ENCODE data around the gene PIP4K2B.
A peak's percentile ranks its signal among the peaks of the same experiment; 100 is the strongest.
"Not testable (repeated sequence)": the region's sequence is repeated elsewhere in the genome, so short reads cannot be mapped to it uniquely, and the experiment has no call there.

PIP4K2B gene

DNA sequence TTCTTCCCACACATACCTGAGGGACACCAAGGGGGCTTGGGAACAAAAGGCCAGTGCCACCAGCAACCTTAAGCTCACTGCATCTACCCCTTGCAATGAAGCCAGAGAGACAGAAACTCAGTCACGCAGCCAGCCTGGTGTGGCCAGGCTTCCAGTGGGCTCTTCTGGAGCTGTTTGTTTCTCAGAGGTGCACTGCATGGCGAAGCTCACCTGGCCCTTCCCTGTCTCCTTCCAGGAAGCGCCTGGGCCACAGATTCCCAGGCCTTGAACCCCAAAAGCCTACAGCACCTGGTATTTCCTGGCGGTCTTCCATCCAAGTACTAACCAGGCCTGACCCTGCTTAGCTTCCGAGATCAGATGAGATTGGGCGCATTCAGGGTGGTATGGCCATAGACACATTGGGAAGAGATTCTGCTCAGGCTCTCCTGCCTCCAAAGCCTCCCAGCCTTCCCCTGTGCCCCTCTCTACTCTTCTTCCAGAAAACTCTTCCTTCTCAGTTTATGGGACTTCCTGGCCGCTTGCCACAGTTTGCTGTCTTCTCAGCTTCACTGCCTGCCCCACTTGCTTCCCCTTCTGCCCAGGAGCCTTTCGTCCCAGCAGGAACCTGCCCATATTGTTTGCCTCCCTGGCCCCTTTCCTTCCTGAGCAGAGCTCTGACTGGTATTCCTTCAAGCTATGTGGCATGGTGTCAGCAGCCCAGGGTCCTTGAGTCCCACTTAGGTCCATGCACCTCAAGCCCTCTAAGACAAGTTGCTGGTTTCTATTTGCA is 67.6 kb downstream of the PIP4K2B start:
- no peak for DNase-seq (ENCODE audit: low spot score)
- TF ChIP-seq, protein P1, sequence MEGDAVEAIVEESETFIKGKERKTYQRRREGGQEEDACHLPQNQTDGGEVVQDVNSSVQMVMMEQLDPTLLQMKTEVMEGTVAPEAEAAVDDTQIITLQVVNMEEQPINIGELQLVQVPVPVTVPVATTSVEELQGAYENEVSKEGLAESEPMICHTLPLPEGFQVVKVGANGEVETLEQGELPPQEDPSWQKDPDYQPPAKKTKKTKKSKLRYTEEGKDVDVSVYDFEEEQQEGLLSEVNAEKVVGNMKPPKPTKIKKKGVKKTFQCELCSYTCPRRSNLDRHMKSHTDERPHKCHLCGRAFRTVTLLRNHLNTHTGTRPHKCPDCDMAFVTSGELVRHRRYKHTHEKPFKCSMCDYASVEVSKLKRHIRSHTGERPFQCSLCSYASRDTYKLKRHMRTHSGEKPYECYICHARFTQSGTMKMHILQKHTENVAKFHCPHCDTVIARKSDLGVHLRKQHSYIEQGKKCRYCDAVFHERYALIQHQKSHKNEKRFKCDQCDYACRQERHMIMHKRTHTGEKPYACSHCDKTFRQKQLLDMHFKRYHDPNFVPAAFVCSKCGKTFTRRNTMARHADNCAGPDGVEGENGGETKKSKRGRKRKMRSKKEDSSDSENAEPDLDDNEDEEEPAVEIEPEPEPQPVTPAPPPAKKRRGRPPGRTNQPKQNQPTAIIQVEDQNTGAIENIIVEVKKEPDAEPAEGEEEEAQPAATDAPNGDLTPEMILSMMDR (IDR thresholded peaks at IDR 0.05; ENCODE audit: extremely low read depth, missing control alignments) = no peak

DNA sequence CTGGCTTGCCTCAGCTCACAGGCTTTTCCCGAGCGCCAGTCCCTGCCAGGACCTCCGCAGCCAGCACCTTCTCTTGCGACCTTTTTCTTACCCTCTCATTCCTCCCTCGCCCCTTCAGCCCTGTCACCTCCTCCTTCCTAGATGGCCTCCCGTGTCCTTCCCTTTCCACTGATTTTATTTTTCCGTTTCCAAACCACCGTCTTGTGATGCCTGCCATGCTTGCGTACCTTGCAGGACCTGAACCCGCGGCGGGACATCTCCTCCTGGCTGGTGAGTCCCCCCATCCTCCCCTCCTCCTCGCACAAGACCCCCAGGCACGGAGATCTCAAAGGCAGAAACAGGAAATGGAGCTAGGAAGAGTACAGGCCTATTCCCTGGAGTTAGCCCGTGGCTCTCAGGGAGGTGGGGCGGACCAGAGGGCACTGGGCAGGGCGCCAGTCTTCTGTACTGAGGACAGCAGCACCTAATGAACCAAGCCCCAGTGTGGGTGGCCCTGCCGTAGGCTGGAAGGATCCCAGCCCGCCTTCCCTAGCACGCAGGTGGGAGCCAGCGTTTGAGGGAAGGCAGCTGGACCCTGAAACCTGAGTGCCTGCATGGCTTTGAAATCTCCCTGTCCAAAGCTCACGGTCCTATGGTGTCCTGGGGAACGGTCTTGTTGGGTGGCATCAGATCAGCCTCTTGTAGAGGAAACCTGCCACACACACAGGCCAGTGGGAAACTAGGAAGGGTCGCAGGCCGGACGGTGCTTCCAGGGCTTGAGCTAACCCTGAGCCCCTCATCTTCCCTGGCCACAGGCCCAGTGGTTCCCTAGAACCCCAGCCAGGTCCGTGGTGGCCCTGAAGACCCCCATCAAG is 68.6 kb downstream of the PIP4K2B start:
- TF ChIP-seq, protein P1 (IDR thresholded peaks at IDR 0.05; ENCODE audit: extremely low read depth, missing control alignments) = no peak
- DNase-seq (ENCODE audit: low spot score) = no peak

DNA sequence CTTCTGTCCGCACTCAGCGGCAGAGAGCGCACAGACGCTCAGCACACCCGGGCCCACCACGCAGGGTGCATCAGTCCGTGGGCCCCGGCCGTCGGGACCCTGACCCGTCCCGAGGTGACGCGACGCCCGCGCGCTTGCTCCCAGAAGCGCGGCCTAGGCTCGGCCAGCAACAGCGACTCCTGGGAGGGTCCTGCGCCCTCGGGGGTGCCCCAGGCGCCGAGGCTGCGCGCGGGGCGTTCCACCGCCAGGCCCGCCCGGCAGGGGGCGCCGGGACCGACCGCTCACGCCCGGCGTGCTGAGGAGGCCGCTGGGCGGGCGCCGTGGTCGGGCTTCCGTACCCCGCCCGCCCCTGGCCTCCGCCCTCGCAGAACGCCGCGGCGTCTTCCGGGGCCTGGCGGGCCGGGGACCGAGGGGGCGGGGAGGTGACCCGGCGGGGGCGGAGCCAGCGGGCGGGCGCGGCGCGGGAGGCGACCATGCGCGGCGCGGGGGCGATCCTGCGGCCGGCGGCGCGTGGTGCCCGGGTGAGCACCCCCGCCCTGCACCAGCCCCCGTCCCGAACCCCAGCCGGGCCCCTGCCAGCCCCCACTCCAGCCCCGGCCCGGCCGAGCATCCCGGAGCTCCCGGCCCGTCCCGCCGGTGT is 69.3 kb downstream of the PIP4K2B start, which contains the start of gene CISD3:
Gene CISD3 (plus strand): TSS at position 456 of the 640 bp plus-strand sequence. CDS start 18 bp downstream, at position 474.
- DNase-seq (ENCODE audit: low spot score) = peak; percentile 99

DNA sequence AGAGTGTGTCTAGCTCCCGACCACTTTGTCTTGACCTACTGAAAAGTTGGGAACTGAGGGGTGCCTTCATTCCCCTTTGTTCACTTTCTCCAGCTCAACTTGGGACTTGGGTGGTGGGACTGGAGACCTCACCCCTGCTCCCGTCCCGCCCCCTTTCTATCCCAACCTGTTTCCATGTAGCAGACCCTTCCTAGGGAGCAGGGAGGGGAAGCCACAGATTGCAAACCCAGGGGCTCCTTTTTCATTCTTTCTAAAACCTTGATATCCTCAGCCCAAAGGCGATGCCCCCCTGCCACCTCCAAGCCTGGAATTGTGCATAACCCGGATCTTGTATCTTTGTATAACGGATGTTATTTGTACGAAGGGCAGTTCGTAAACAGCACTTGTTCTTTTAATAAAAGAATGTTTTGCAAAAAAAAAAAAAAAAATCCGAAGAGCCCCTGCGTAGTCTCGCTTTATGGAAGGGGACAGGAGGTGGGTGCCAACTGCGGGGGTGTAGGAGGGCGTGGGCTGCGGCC is 69.9 kb downstream of the PIP4K2B start:
- TF ChIP-seq, protein P1 (IDR thresholded peaks at IDR 0.05; ENCODE audit: extremely low read depth, missing control alignments) = no peak
- DNase-seq (ENCODE audit: low spot score) = no peak

More for the DNA sequence above, 69.3 kb downstream of the PIP4K2B start, which contains the start of gene CISD3:
- TF ChIP-seq, protein P1 (IDR thresholded peaks at IDR 0.05; ENCODE audit: extremely low read depth, missing control alignments) = peak; percentile 96

DNA sequence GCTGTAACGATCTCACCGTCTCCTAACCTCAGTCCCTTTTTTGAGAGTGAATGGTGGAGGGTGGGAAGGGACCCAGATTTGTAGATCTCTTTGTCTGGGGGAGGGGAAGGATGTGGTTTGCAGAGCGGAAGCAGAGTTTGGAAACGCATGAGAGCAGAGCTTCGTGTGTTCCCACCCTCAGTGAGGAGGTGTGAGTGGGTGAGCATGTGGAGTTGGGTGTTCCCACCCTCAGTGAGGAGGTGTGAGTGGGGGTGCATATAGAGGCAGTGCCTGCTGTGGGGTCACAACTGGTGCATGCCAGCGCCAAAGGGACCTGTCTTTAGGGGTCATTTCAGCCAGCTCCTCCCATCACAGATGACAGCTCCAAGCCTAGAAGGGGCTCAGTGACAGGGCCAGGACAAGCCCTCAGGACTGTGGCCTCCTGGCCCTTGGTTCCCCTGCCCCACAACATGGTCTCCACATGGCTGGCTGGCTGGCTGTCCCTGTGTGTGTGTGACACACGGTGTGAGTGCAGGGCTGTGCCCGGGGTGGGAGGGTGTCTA is 71.0 kb downstream of the PIP4K2B start:
- TF ChIP-seq, protein P1 (IDR thresholded peaks at IDR 0.05; ENCODE audit: extremely low read depth, missing control alignments) = no peak
- no peak for DNase-seq (ENCODE audit: low spot score)

DNA sequence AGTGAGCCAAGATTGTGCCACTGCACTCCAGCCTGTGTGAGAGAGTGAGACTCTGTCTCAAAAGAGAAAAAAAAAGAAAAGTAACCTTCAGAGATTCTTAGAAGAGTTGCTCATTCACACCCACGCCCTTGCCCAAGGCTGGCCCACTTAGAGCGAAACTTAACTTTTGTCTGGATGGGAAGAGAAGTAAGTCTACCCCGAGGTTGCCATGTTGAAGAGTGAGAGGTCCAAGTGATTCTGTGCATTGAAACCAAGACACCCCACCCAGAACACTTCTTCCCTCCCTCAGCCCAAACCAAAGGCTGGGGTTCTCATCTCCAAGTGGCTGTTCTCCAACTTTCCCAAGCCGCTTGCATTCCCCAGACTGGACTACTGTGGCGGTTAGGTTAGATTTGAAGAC is 71.6 kb downstream of the PIP4K2B start:
- DNase-seq (ENCODE audit: low spot score) = no peak
- TF ChIP-seq, protein P1 (IDR thresholded peaks at IDR 0.05; ENCODE audit: extremely low read depth, missing control alignments) = no peak

DNA sequence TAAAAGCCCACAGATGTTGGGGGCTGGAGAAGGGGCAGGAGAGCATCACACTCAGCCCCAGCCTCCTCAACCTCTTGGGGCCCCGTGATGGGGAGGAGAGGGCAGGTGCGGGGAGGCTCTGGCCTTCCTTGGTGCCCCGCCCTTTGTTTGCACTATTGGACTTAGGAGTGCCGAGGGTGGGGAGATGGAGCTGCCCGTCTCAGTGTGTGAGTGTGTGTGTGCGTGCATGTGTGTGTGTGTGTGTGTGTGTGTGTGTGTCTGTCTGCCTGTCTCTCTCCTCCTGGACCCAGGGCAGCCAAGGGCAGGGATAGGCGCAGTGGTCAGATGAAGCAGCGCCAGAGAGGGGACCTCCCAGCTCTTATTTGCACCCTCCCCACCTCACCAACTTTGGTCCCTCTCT is 73.2 kb downstream of the PIP4K2B start:
- DNase-seq (ENCODE audit: low spot score) = not testable (repeated sequence)

Data from GM20000 (cell line).